ENCODE results near the gene RFX1. TPM values are rescaled to one million over a fixed set of nuclear protein-coding genes. Genes with fewer than 3 reads are reported as not detected.

The RFX1 gene
- total RNA-seq, 4 donors from 2014 or later, result 2.9 to 8.9 (median 4.5) TPM

DNA sequence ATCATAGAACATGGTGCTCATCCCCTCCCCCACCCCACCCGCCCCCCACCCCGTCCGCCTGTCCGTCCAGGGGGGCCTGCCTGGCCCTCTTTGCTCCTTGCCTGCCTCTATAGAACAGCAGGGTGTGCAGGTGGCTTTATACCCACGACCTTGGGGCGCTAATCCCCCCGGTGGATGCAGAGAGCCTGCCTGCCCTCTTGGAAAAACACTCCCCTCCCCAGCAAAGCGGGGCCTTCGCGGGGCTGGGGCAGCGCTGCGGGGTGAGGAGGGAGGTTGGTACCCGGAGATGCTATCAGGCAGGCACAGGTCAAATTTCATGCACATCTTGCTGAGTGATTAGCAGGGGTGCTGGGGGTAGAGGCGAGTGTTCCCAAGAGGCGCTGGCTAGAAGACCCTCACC lies 21.9 kb downstream of the RFX1 start:
- Histone ChIP-seq H3K27me3 (no peaks in the 10 kb centered on the region), H3K4me3 (no peak overlapping the region), H3K4me1 (peaks cover 29 to 40% (median 34%) of the 10 kb centered on the region in 4 donors), H3K36me3 (peaks cover 0 to 16% (median 10%) of the 10 kb centered on the region in 4 donors), H3K27ac (replicated peaks in 1 of 4) (no peak overlapping the region), H3K9me3 (no peaks in the 10 kb centered on the region)
- no peak for DNase-seq (ENCODE audit: extremely low spot score)
- WGBS, result 86% methylated on average over 13 of the region's 15 CpGs
- intact Hi-C loops (cut with DNase I), result no loop called here
- TF ChIP-seq POLR2AphosphoS5 (IDR thresholded peaks at IDR 0.05), result no peak
- no peak for TF ChIP-seq EP300 (IDR thresholded peaks at IDR 0.05)
- TF ChIP-seq POLR2A (IDR thresholded peaks at IDR 0.05; ENCODE audit: low read depth), result no peak
- TF ChIP-seq CTCF (IDR thresholded peaks at IDR 0.05), result no peak

GRCh38 chr19:13983213-13983889 lies 22.8 kb downstream of the RFX1 start:
- intact Hi-C loops (cut with DNase I), result no loop called here
- TF ChIP-seq EP300 (IDR thresholded peaks at IDR 0.05) (no peak), POLR2A (IDR thresholded peaks at IDR 0.05; ENCODE audit: low read depth) (no peak), CTCF (IDR thresholded peaks at IDR 0.05) (no peak), POLR2AphosphoS5 (IDR thresholded peaks at IDR 0.05) (no peak)
- Histone ChIP-seq H3K4me1 (peaks cover 34 to 47% (median 41%) of the 10 kb centered on the region in 4 donors), H3K27ac (replicated peaks in 1 of 4) (no peak overlapping the region), H3K36me3 (peaks cover 0 to 12% (median 8%) of the 10 kb centered on the region in 4 donors), H3K9me3 (no peaks in the 10 kb centered on the region), H3K4me3 (no peak overlapping the region), H3K27me3 (no peaks in the 10 kb centered on the region)
- WGBS, result 85% methylated on average over 13 of the region's 21 CpGs
- no peak for DNase-seq (ENCODE audit: extremely low spot score)

- 98% methylated on average over 8 of the region's 9 CpGs for WGBS
- TF ChIP-seq CTCF (IDR thresholded peaks at IDR 0.05), result no peak
- Histone ChIP-seq H3K9me3 (no peaks in the 10 kb centered on the region), H3K27me3 (no peaks in the 10 kb centered on the region), H3K4me3 (no peak overlapping the region), H3K4me1 (peaks cover 39 to 48% (median 45%) of the 10 kb centered on the region in 4 donors), H3K27ac (replicated peaks in 1 of 4) (no peak overlapping the region), H3K36me3 (peaks cover 0 to 12% (median 8%) of the 10 kb centered on the region in 4 donors)
- intact Hi-C loops (cut with DNase I), result no loop called here
- DNase-seq (ENCODE audit: extremely low spot score), result no peak
These were observed 23.3 kb downstream of the RFX1 start for GRCh38 chr19:13982773-13983172.

DNA sequence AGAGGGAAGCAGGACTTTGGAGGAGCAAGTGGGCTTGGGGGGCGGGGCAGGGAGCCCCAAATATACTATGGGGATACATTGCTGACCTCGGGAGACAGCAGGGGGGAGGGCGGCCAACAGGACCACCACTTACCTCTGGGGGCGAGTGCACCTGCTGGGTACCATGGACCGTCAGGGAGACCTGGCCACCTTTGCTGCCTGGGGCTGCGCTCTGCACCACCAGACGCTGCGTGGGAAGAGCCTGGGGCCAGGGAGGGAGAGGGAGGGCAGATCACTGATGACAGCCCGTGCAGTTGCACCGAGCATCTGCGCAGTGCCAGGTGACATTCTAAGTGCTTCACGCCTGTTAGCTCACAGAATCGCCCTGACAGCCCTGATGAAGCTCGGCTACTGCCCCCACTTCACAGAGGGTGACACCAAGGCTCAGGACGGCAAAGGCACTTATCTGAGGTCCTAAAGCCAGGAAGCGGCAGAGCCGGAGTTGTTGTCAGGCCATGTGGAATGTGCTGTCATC lies 24.1 kb downstream of the RFX1 start:
- no peak overlapping the region for H3K4me3 ChIP-seq
- peaks cover 0 to 12% (median 8%) of the 10 kb centered on the region in 4 donors for H3K36me3 ChIP-seq
- no peaks in the 10 kb centered on the region for H3K27me3 ChIP-seq
- H3K4me1 ChIP-seq, result peaks cover 33 to 41% (median 39%) of the 10 kb centered on the region in 4 donors
- no peak for TF ChIP-seq POLR2AphosphoS5 (IDR thresholded peaks at IDR 0.05)
- no peak for TF ChIP-seq CTCF (IDR thresholded peaks at IDR 0.05)
- TF ChIP-seq POLR2A (IDR thresholded peaks at IDR 0.05; ENCODE audit: low read depth), result no peak
- TF ChIP-seq EP300 (IDR thresholded peaks at IDR 0.05), result no peak
- no peak for DNase-seq (ENCODE audit: extremely low spot score)
- H3K9me3 ChIP-seq, result no peaks in the 10 kb centered on the region
- intact Hi-C loops (cut with DNase I), result no loop called here
- no peak overlapping the region for H3K27ac ChIP-seq (replicated peaks in 1 of 4)
- 94% methylated on average over 9 of the region's 17 CpGs for WGBS

Measured in esophagus muscularis mucosa (tissue), 4 donors.